GM19324 (cell line): ENCODE results near the gene GMPS.
"Not testable (repeated sequence)": the region's sequence is repeated elsewhere in the genome, so short reads cannot be mapped to it uniquely, and the experiment has no call there.

Experiments
- ATAC-seq: cut with Tn5 transposase; IDR thresholded peaks from one replicate; pipeline ENCODE4 v1.9.1; 2021; ENCODE audit warnings: mild to moderate bottlenecking, moderate library complexity; ENCODE audit not compliant: unreplicated experiment, low FRiP score

The GMPS gene

GRCh38 chr3:155870133-155870944 is at the start of gene GMPS:
GMPS (plus strand) TSS chr3:155870650; CDS start chr3:155870871, 221 bp downstream.
- ATAC-seq: peak; percentile 97

DNA sequence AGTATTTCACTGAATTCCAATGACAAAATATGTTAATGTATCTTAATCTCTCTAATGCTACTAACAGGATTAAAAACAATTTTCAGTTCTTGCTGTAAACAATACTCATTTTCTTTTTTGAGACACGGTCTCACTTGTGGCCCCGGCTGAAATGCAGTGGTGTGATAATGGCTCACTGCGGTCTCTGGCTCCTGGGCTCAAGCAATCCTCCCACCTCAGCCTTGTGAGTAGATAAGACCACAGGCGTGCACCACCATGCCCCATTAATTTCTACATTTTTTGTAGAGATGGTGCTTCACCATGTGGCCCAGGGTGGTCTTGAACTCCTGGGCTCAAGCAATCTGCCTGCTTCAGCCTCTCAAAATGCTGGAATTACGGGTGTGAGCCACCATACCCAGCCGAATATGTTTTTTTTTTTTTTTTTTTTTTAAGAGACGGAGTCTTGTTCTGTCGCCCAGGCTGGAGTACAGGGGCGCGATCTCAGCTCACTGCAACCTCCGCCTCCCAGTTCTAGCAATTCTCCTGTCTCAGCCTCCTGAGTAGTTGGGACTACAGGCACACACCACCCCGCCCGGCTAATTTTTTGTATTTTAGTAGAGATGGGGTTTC is 41.9 kb upstream of the GMPS start:
- ATAC-seq: not testable (repeated sequence)

GRCh38 chr3:155835341-155836071 is 34.9 kb upstream of the GMPS start:
- ATAC-seq: no peak

- ATAC-seq: no peak
Observed at GRCh38 chr3:155843569-155843968, 26.9 kb upstream of the GMPS start.

DNA sequence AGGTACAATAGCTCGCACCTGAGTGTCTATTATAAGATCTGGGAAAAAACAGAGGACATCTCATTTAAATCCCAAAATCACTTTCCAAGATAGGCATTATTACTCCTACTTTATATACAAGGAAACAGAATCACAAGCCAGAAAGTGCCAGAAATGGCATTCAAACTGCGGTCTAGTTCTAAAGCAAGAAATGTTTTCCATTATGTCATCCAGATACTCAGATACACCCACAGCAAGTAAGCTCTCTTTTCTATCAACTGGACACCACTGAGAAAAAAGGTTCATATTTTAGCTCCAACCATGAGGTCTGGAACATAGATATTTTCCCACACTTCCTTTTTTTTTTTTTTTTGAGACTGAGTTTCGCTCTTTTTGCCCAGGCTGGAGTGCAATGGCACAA is 24.3 kb upstream of the GMPS start:
- ATAC-seq: no peak

DNA sequence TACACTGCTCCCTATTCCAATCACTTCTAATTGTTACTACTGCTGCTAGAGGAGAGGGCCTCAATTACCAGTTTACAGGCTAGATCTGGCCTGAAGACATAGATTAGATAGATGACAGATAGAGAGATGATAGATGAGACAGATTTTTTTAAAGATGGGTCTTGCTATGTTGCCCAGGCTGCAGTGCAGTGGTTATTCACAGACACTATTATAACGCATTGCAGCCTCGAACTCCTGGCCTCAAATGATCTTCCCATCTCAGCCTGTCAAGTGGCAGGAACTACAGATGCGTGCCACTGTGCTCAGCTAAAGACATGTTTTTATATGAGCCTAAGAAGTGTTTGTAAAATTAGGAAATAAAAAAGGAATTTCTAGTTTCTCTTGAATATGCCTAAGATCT is 22.5 kb upstream of the GMPS start:
- ATAC-seq: no peak

DNA sequence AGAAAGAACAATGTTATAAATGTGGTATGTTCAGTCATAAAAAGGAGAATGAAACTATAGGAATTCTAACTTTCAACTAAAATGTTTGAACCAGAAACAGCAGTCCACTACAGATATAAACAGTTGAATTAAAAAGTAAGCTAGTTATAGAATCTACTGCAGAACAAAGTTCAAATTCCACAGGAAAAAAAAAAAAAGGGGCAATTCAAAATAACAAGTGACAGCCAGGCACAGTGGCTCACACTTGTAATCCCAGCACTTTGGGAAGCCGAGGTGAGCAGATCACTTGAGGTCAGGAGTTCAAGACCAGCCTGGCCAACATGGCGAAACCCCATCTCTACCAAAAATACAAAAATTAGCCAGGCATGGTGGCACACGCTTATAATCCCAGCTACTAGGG is 21.0 kb upstream of the GMPS start:
- not testable (repeated sequence) for ATAC-seq

GRCh38 chr3:155852341-155852740 is 18.1 kb upstream of the GMPS start:
- ATAC-seq: no peak

- no peak for ATAC-seq
Observed at GRCh38 chr3:155853214-155854140, 17.0 kb upstream of the GMPS start.

GRCh38 chr3:155854141-155854940 is 16.1 kb upstream of the GMPS start, which contains the start of gene SLC33A1:
SLC33A1 (minus strand) TSS chr3:155854427; CDS start chr3:155853997, 430 bp downstream.
- ATAC-seq: peak; percentile 98

GRCh38 chr3:155859859-155860258 is 10.6 kb upstream of the GMPS start:
- no peak for ATAC-seq

DNA sequence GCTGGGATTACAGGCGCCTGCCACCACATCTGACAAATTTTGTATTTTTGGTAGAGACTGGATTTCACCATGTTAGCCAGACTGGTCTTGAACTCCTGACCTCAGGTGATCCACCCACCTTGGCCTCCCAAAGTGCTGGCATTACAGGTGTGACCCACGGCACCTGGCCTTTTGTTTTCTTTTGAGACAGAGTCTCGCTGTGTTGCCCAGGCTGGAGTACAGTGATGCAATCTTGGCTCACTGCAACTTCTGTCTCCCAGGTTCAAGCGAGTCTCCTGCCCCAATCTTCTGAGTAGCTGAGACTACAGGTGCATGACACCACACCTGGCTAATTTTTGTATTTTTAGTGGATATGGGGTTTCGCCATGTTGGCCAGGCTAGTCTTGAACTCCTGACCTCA is 10.0 kb upstream of the GMPS start:
- not testable (repeated sequence) for ATAC-seq

DNA sequence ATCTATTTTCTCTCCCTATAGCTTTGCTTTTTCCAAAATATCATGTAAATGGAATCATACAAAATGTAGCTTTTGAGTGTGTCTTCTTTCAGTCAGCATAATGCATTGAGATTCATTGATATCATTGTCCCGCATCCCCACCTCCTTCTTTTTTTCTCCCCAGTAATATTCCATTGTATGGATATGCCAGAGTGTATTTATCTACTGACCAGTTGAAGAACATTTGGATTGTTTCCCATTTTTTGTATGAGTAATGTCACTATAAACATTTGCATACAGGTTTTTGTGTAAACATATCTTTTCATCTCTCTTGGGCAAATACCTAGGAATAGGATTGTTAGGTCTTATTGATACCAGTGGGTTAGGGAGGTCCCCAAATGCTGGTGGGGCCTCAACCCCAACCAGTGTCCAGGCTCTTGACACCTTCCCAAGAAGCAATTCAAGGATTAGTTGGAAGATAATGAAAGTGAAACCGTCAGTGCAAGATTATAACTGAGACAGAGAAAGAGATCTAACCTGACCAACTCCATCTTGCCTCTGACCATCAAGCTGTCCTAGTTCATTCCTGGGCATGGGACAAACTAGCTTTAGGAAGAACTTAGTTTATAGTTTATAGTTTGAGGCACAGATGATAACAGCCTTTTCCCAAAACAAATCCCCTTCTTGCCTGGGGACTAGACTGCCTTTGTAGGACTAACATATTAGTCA is 8.8 kb upstream of the GMPS start:
- no peak for ATAC-seq

- not testable (repeated sequence) for ATAC-seq
Observed at GRCh38 chr3:155862290-155862982, 8.0 kb upstream of the GMPS start.

- ATAC-seq: no peak
Observed at GRCh38 chr3:155863072-155863784, 7.2 kb upstream of the GMPS start.

DNA sequence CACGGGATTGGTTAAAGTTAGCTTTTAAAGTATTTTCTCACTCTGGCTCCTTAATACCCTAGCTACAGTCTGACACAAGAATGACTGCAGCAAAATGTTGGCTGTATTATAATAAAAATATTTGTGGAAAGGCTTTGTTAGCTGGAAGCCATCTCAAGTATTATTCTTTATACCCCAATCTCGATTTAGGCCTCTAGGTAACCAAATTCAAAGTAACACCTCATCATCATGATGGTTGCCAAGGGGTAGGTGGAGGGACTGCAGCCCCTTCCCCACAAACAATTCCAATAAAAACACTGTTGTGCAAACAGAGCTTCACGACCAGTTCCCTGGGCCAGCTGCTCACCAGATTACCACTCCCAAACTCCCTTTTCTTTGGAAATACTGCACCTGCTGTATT is 759 bp upstream of the GMPS start:
- ATAC-seq: no peak

DNA sequence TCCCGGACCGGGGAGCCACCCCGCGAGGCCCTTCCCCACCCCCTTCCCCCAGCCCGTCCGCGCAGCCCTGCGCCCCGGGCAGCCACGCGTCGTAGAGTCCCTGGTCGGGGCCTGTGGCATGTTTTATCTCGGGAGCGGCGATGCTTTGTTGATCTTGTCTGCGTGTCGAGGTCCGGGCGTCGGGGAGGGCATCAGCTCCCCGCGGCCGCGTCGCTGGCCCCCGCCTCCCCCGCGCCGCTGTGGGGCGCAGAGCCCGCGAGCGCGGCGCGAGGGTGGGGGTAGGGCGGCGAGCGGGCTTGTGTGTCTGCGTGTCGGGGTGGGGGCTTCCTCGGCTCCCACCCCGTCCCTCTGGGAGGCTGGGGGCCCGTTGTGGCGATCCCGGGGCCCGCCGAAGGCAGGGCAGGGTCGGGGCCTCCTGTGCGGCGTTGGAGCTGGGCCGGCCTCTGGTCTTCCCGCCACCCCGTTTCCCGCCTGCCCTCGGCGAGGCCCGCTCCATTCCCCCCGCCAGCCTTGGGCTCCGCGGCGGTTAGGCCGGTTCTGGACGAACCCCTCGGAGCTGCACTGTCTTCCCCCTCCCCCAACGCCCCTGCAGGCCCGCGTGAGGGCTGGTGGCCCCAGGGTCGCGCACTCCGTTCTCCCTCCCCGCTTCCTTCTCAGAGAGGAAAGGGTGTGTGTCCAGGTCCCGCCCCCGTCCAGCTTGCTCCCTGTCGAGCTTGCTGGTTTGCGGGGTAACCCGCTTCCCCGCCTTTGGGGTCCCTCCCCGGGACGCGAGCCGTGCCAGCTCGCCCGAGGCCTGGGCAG is 695 bp downstream of the GMPS start:
- ATAC-seq: peak; percentile 33
